MM.1S (cell line): Measurements from ENCODE around the gene RBMS3.

Experiments
- EZH2 ChIP-seq: fragments of 300-600 bp; sonication (generic); optimal IDR thresholded peaks from 2 replicates; pipeline ENCODE3; 2017; ENCODE audit warnings: low read depth, mild to moderate bottlenecking, antibody characterized with exemption, low read length, mixed read lengths
- TF ChIP-seq, protein P1 (sequence below): fragments of 300-600 bp; sonication (generic); IDR thresholded peaks from 2 replicates; pipeline ENCODE4 v1.5.1; 2016; ENCODE audit warnings: antibody characterized with exemption, low read length, mixed read lengths

DNA sequence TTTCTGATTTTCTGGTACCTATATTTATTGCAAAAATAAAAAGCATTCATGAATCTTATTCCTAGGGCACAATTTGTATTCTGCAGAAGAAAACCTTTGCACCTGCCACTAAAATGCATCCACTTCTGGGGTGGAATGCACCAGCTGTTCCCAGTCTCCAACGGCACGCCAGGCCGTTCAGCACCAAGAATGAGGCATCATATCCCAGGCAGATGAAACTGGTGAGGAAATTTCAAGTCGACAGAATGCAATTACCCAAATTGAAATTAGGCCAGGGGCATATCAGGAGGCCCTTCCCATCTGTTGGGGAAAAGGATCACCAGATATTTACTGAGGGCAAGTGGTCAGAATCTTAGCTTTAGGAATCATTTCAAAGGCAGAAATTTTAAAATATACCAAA is 13.6 kb upstream of the RBMS3 start:
- TF ChIP-seq, protein P1, sequence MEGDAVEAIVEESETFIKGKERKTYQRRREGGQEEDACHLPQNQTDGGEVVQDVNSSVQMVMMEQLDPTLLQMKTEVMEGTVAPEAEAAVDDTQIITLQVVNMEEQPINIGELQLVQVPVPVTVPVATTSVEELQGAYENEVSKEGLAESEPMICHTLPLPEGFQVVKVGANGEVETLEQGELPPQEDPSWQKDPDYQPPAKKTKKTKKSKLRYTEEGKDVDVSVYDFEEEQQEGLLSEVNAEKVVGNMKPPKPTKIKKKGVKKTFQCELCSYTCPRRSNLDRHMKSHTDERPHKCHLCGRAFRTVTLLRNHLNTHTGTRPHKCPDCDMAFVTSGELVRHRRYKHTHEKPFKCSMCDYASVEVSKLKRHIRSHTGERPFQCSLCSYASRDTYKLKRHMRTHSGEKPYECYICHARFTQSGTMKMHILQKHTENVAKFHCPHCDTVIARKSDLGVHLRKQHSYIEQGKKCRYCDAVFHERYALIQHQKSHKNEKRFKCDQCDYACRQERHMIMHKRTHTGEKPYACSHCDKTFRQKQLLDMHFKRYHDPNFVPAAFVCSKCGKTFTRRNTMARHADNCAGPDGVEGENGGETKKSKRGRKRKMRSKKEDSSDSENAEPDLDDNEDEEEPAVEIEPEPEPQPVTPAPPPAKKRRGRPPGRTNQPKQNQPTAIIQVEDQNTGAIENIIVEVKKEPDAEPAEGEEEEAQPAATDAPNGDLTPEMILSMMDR = no peak
- no peak for TF ChIP-seq EZH2
